H1 (cell line): Measurements from ENCODE around the gene EEIG1. TPM values are rescaled to one million over a fixed set of nuclear protein-coding genes. Genes with fewer than 3 reads are reported as not detected.

Experiments used
- BCL11A ChIP-seq, 2 experiments: IDR thresholded peaks; one replicate each; pipeline ENCODE4 v1.6.1; 2011; ENCODE audit warnings: low read depth in 2 of 2, low read length in 2 of 2, mild to moderate bottlenecking in 2 of 2
- CREB1 ChIP-seq: IDR thresholded peaks from 2 replicates; pipeline ENCODE4 v1.6.1; 2012; ENCODE audit warnings: inconsistent platforms
- EP300 ChIP-seq, 2 experiments: IDR thresholded peaks; 1 replicate in 1 of 2; 2 replicates in 1 of 2; pipeline ENCODE4 v1.6.1; 2011 to 2012; ENCODE audit warnings: low read depth in 2 of 2, low read length in 2 of 2, mild to moderate bottlenecking in 2 of 2, borderline replicate concordance in 1 of 2, inconsistent platforms in 1 of 2, moderate library complexity in 1 of 2
- FOSL1 ChIP-seq: IDR thresholded peaks from 2 replicates; pipeline ENCODE4 v1.6.1; 2011; ENCODE audit warnings: mild to moderate bottlenecking, low read depth, low read length, moderate library complexity; ENCODE audit not compliant: insufficient read depth
- KDM1A ChIP-seq: fragments of 200-600, 300-600 bp; sonication (generic); IDR thresholded peaks from 2 replicates; pipeline ENCODE4 v1.7.1; 2016; ENCODE audit warnings: mild to moderate bottlenecking, low read length, borderline replicate concordance
- MAFK ChIP-seq: IDR thresholded peaks from 2 replicates; pipeline ENCODE4 v1.6.1; 2012; ENCODE audit warnings: low read depth, mild to moderate bottlenecking, improper control_type of control experiment, low read length
- NRF1 ChIP-seq: IDR thresholded peaks from 2 replicates; pipeline ENCODE4 v1.6.1; 2011; ENCODE audit warnings: mild to moderate bottlenecking, low read depth, low read length, improper control_type of control experiment
- RFX5 ChIP-seq: IDR thresholded peaks from 2 replicates; pipeline ENCODE4 v1.6.1; 2011; ENCODE audit warnings: low read depth, low read length, improper control_type of control experiment, borderline replicate concordance
- SAP30 ChIP-seq: fragments of 300-600 bp; sonication (generic); IDR thresholded peaks from 2 replicates; pipeline ENCODE4 v1.7.1; 2012; ENCODE audit warnings: low read length, moderate library complexity, mild to moderate bottlenecking, inconsistent platforms; ENCODE audit not compliant: insufficient read depth, insufficient replicate concordance
- TAF7 ChIP-seq: optimal IDR thresholded peaks from 2 replicates; pipeline ENCODE3; 2011; ENCODE audit warnings: low read depth, mild to moderate bottlenecking, inconsistent platforms, low read length, moderate library complexity, borderline replicate concordance
- ZNF274 ChIP-seq: IDR thresholded peaks from 2 replicates; pipeline ENCODE4 v1.7.0; 2012; ENCODE audit warnings: low read length, borderline replicate concordance; ENCODE audit errors: extremely low read depth
- polyA plus RNA-seq, 7 experiments: library from polyadenylated mRNA; depleted of rRNA in 3 of 7; stranded (reverse) in 5 of 7; unstranded in 2 of 7; fragments of >200 nt in 5 of 7; fragments of 200-250 nt in 2 of 7; gene quantifications; 1 replicate in 5 of 7; 2 replicates in 1 of 7; 4 replicates in 1 of 7; pipeline versions ENCODE4 v1.2.1 to v1.2.3, GENCODE V29; 2011 to 2013; ENCODE audit warnings: missing spikeins in 2 of 7, mixed read lengths in 2 of 7
- total RNA-seq: library from RNA; stranded (reverse); fragmentation: NEBNext Ultra II Directional; extraction: Animal tissue kit (Norgen Biotek cat#: 25700); gene quantifications from 2 replicates; pipeline ENCODE4 v1.2.1, GENCODE V29; 2021
- TF ChIP-seq, protein P1 (sequence below): fragments of 300-600 bp; sonication (generic); IDR thresholded peaks from 2 replicates; pipeline ENCODE4 v1.7.1; 2012; ENCODE audit warnings: low read length, moderate library complexity, mild to moderate bottlenecking, inconsistent platforms; ENCODE audit not compliant: insufficient replicate concordance

The EEIG1 gene
- total and polyA plus RNA-seq, 2 of the 8 experiments (the other 6 are each of a cell fraction or from before 2014, with no cell fraction given) = 29.8 to 50.8 TPM

DNA sequence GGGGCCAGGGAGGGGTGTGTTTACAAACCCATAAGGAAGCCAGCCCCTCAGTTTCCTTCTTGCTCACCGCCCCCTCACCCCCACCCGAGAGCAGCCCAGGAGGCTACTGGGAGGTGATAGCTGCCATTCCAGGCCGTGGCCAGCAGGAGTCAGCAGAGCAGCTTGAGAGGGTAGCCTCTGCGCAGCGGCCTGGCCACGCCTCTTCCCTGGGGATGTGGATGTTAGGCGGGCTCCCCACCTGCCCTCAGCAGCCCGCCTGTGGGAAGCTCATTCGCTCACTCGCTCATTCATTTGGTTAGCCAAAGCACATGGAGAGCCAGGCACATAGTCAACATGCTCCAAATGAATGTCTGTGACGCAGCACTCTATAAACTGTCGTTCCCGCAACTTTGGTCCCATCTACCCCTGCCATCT, 37.1 kb downstream of the EEIG1 start (continued):
- TF ChIP-seq, protein P1, sequence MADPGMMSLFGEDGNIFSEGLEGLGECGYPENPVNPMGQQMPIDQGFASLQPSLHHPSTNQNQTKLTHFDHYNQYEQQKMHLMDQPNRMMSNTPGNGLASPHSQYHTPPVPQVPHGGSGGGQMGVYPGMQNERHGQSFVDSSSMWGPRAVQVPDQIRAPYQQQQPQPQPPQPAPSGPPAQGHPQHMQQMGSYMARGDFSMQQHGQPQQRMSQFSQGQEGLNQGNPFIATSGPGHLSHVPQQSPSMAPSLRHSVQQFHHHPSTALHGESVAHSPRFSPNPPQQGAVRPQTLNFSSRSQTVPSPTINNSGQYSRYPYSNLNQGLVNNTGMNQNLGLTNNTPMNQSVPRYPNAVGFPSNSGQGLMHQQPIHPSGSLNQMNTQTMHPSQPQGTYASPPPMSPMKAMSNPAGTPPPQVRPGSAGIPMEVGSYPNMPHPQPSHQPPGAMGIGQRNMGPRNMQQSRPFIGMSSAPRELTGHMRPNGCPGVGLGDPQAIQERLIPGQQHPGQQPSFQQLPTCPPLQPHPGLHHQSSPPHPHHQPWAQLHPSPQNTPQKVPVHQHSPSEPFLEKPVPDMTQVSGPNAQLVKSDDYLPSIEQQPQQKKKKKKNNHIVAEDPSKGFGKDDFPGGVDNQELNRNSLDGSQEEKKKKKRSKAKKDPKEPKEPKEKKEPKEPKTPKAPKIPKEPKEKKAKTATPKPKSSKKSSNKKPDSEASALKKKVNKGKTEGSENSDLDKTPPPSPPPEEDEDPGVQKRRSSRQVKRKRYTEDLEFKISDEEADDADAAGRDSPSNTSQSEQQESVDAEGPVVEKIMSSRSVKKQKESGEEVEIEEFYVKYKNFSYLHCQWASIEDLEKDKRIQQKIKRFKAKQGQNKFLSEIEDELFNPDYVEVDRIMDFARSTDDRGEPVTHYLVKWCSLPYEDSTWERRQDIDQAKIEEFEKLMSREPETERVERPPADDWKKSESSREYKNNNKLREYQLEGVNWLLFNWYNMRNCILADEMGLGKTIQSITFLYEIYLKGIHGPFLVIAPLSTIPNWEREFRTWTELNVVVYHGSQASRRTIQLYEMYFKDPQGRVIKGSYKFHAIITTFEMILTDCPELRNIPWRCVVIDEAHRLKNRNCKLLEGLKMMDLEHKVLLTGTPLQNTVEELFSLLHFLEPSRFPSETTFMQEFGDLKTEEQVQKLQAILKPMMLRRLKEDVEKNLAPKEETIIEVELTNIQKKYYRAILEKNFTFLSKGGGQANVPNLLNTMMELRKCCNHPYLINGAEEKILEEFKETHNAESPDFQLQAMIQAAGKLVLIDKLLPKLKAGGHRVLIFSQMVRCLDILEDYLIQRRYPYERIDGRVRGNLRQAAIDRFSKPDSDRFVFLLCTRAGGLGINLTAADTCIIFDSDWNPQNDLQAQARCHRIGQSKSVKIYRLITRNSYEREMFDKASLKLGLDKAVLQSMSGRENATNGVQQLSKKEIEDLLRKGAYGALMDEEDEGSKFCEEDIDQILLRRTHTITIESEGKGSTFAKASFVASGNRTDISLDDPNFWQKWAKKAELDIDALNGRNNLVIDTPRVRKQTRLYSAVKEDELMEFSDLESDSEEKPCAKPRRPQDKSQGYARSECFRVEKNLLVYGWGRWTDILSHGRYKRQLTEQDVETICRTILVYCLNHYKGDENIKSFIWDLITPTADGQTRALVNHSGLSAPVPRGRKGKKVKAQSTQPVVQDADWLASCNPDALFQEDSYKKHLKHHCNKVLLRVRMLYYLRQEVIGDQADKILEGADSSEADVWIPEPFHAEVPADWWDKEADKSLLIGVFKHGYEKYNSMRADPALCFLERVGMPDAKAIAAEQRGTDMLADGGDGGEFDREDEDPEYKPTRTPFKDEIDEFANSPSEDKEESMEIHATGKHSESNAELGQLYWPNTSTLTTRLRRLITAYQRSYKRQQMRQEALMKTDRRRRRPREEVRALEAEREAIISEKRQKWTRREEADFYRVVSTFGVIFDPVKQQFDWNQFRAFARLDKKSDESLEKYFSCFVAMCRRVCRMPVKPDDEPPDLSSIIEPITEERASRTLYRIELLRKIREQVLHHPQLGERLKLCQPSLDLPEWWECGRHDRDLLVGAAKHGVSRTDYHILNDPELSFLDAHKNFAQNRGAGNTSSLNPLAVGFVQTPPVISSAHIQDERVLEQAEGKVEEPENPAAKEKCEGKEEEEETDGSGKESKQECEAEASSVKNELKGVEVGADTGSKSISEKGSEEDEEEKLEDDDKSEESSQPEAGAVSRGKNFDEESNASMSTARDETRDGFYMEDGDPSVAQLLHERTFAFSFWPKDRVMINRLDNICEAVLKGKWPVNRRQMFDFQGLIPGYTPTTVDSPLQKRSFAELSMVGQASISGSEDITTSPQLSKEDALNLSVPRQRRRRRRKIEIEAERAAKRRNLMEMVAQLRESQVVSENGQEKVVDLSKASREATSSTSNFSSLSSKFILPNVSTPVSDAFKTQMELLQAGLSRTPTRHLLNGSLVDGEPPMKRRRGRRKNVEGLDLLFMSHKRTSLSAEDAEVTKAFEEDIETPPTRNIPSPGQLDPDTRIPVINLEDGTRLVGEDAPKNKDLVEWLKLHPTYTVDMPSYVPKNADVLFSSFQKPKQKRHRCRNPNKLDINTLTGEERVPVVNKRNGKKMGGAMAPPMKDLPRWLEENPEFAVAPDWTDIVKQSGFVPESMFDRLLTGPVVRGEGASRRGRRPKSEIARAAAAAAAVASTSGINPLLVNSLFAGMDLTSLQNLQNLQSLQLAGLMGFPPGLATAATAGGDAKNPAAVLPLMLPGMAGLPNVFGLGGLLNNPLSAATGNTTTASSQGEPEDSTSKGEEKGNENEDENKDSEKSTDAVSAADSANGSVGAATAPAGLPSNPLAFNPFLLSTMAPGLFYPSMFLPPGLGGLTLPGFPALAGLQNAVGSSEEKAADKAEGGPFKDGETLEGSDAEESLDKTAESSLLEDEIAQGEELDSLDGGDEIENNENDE = no peak
- no peak for TF ChIP-seq NRF1
- no peak for TF ChIP-seq BCL11A (IDR thresholded peaks at IDR 0.05; ENCODE audit: low read depth in 2 of 2, low read length in 2 of 2)
- 0 out of 2 replicates have a peak, but pooled peaks have one; percentile 41 for TF ChIP-seq CREB1
- no peak for TF ChIP-seq MAFK
- no peak for TF ChIP-seq RFX5
- TF ChIP-seq SAP30 = no peak
- no peak for TF ChIP-seq KDM1A
- TF ChIP-seq ZNF274 = no peak
- no peak for TF ChIP-seq EP300 (IDR thresholded peaks at IDR 0.05; ENCODE audit: borderline replicate concordance in 1 of 2, low read depth in 2 of 2, low read length in 2 of 2)
- TF ChIP-seq FOSL1 = no peak
- TF ChIP-seq TAF7 = no peak
